ENCODE results near the gene C4orf50. TPM values are rescaled to one million over a fixed set of nuclear protein-coding genes. Genes with fewer than 3 reads are reported as not detected.

Gene C4orf50
- total RNA-seq, 4 donors from 2014 or later: 0.04 to 0.19 (median 0.04) TPM; not detected in 1

GRCh38 chr4:5894266-5894665 lies 124.0 kb downstream of the C4orf50 start:
- WGBS, 2 donors: 14 to 23% methylated on average over 3 to 5 of the region's 7 CpGs
- no peaks in the 10 kb centered on the region for H3K36me3 ChIP-seq
- H3K9me3 ChIP-seq: no peaks in the 10 kb centered on the region
- TF ChIP-seq POLR2A (IDR thresholded peaks at IDR 0.05) (no peak), CTCF (IDR thresholded peaks at IDR 0.05) (no peak)
- DNase-seq: no peak
- peaks cover 15 to 100% (median 29%) of the 10 kb centered on the region in 4 donors for H3K27me3 ChIP-seq
- no peak overlapping the region for H3K27ac ChIP-seq
- intact Hi-C loops (cut with DNase I): no loop called here
- no peak overlapping the region for H3K4me3 ChIP-seq
- H3K4me1 ChIP-seq: peaks cover 3 to 33% (median 3%) of the 10 kb centered on the region in 3 donors

- WGBS, 2 donors: 51 to 65% methylated on average over 7 to 8 of the region's 8 CpGs
- DNase-seq: no peak
- Histone ChIP-seq H3K27ac (no peak overlapping the region), H3K36me3 (no peaks in the 10 kb centered on the region), H3K9me3 (no peaks in the 10 kb centered on the region), H3K4me1 (peaks cover 3 to 40% (median 7%) of the 10 kb centered on the region in 3 donors), H3K4me3 (no peak overlapping the region), H3K27me3 (peaks cover 15 to 100% (median 35%) of the 10 kb centered on the region in 4 donors)
- TF ChIP-seq CTCF (IDR thresholded peaks at IDR 0.05): no peak
- no peak for TF ChIP-seq POLR2A (IDR thresholded peaks at IDR 0.05)
- intact Hi-C loops (cut with DNase I): no loop called here
These were observed 124.6 kb downstream of the C4orf50 start for GRCh38 chr4:5893591-5893990.

- H3K9me3 ChIP-seq: no peaks in the 10 kb centered on the region
- H3K36me3 ChIP-seq: no peaks in the 10 kb centered on the region
- peak within 1 kb of the TSS in 2 of 4 donors; percentile 35 to 54 for H3K4me3 ChIP-seq
- 6 to 8% methylated on average over 3 of the region's 67 CpGs for WGBS, 2 donors
- no peak within 1 kb of the TSS for H3K27ac ChIP-seq
- intact Hi-C loops (cut with DNase I): no loop called here
- DNase-seq: no peak
- peaks cover 15 to 100% (median 36%) of the 10 kb centered on the region in 4 donors for H3K27me3 ChIP-seq
- peaks cover 3 to 45% (median 9%) of the 10 kb centered on the region in 3 donors for H3K4me1 ChIP-seq
- TF ChIP-seq CTCF (IDR thresholded peaks at IDR 0.05): no peak
- no peak for TF ChIP-seq POLR2A (IDR thresholded peaks at IDR 0.05)
These were observed 125.1 kb downstream of the C4orf50 start, which contains the start of gene CRMP1 for GRCh38 chr4:5893004-5893580. CRMP1 (minus strand) TSS chr4:5893086; CDS start chr4:5892969, 117 bp downstream.

GRCh38 chr4:5892323-5893003 lies 125.8 kb downstream of the C4orf50 start:
- TF ChIP-seq CTCF (IDR thresholded peaks at IDR 0.05): no peak
- TF ChIP-seq POLR2A (IDR thresholded peaks at IDR 0.05): no peak
- H3K36me3 ChIP-seq: no peaks in the 10 kb centered on the region
- peaks cover 10 to 100% (median 38%) of the 10 kb centered on the region in 4 donors for H3K27me3 ChIP-seq
- no peak overlapping the region for H3K27ac ChIP-seq
- H3K4me3 ChIP-seq: peak overlapping the region in 2 of 4 donors; percentile 35 to 54
- WGBS, 2 donors: 0% methylated on average over 3 of the region's 100 CpGs; no CpG with 5 or more reads in 1 of the 2 donors
- H3K9me3 ChIP-seq: no peaks in the 10 kb centered on the region
- intact Hi-C loops (cut with DNase I): no loop called here
- H3K4me1 ChIP-seq: peaks cover 10 to 51% (median 14%) of the 10 kb centered on the region in 3 donors
- no peak for DNase-seq
